AG04450 (cell line): Measurements from ENCODE around the gene LNP1. TPM values are rescaled to one million over a fixed set of nuclear protein-coding genes. Genes with fewer than 3 reads are reported as not detected.

Source experiments
- CTCF ChIA-PET: fragments of 300-600, 350-600 bp; formaldehyde crosslinking; extraction: SDS; loops from one replicate; lab custom pipeline; 2022; ENCODE audit warnings: antibody characterized with exemption, inconsistent platforms; lab: Charles Lee
- POLR2A ChIA-PET: fragments of 350-600 bp; formaldehyde crosslinking; extraction: SDS; loops from one replicate; lab custom pipeline; 2021; ENCODE audit warnings: antibody characterized with exemption, inconsistent platforms; lab: Yijun Ruan, JAX
- DNase-seq: peaks from one replicate; pipeline ENCODE4 v3.0.0-alpha.2; 2011; ENCODE audit warnings: low read depth, low spot score
- H3K27ac ChIP-seq: one replicate; pipeline ENCODE4 v1.5.1; 2012; ENCODE audit warnings: low read depth, low read length, control low read depth
- H3K27me3 ChIP-seq: one replicate; pipeline ENCODE4 v1.6.0; 2012; ENCODE audit warnings: low read length; ENCODE audit not compliant: control insufficient read depth, insufficient read depth
- H3K4me3 ChIP-seq: 2 replicates; pipeline ENCODE4 v1.5.1; 2011; ENCODE audit warnings: mild to moderate bottlenecking, low read depth, low read length, control low read depth
- H3K9me3 ChIP-seq: 2 replicates; pipeline ENCODE4 v1.5.1; 2012; ENCODE audit warnings: low read length; ENCODE audit not compliant: control insufficient read depth, insufficient read depth
- polyA plus RNA-seq: library from polyadenylated mRNA; depleted of rRNA; stranded (reverse); fragments of >200 nt; gene quantifications from 2 replicates; pipeline ENCODE4 v1.2.3, GENCODE V29; 2011
- TF ChIP-seq, protein P1 (sequence below): IDR thresholded peaks from 2 replicates; pipeline ENCODE4 v1.5.1; 2011; ENCODE audit warnings: low read depth, low read length, control low read depth, inconsistent platforms

Gene LNP1
- polyA plus RNA-seq, 1 experiment = 3.3 TPM

DNA sequence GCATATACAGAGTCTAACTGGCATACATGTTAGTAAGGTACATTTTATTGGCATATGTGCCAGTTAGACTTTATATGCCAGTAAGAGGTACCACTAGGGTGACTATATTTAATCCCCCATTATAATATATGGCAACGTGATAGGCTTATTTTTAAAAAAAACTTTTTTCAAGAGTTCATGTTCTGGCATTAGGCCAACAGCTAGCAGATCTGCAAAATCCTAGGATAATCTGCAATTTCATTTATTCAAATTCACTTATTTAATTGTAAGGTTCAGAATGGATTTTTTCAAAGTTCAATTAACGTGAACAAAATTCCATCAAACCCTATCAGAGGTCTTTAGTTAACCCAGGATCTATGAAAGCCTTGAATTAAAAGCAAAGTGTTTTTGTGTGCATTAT, 34.9 kb upstream of the LNP1 start:
- H3K27ac ChIP-seq = no peak overlapping the region
- no peak overlapping the region for H3K4me3 ChIP-seq
- no peaks in the 10 kb centered on the region for H3K27me3 ChIP-seq
- CTCF ChIA-PET = interaction anchor here (1.2 kb wide), 1 partner anchor 97 kb away, joined by 3 read pairs; no protein-coding TSS in a partner anchor
- TF ChIP-seq, protein P1, sequence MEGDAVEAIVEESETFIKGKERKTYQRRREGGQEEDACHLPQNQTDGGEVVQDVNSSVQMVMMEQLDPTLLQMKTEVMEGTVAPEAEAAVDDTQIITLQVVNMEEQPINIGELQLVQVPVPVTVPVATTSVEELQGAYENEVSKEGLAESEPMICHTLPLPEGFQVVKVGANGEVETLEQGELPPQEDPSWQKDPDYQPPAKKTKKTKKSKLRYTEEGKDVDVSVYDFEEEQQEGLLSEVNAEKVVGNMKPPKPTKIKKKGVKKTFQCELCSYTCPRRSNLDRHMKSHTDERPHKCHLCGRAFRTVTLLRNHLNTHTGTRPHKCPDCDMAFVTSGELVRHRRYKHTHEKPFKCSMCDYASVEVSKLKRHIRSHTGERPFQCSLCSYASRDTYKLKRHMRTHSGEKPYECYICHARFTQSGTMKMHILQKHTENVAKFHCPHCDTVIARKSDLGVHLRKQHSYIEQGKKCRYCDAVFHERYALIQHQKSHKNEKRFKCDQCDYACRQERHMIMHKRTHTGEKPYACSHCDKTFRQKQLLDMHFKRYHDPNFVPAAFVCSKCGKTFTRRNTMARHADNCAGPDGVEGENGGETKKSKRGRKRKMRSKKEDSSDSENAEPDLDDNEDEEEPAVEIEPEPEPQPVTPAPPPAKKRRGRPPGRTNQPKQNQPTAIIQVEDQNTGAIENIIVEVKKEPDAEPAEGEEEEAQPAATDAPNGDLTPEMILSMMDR = no peak
- H3K9me3 ChIP-seq = no peaks in the 10 kb centered on the region
- POLR2A ChIA-PET = no interaction called here
- no peak for DNase-seq

- H3K4me3 ChIP-seq = no peak overlapping the region
- ChIA-PET CTCF (no interaction called here), POLR2A (interaction anchor here (0.7 kb wide), 1 partner anchor 33 kb away, joined by 3 read pairs; the partner anchor contains the start of gene LNP1)
- no peak overlapping the region for H3K27ac ChIP-seq
- no peaks in the 10 kb centered on the region for H3K27me3 ChIP-seq
- TF ChIP-seq, protein P1 = no peak
- DNase-seq = no peak
- no peaks in the 10 kb centered on the region for H3K9me3 ChIP-seq
Observed at GRCh38 chr3:100368441-100368840, 32.9 kb upstream of the LNP1 start.

DNA sequence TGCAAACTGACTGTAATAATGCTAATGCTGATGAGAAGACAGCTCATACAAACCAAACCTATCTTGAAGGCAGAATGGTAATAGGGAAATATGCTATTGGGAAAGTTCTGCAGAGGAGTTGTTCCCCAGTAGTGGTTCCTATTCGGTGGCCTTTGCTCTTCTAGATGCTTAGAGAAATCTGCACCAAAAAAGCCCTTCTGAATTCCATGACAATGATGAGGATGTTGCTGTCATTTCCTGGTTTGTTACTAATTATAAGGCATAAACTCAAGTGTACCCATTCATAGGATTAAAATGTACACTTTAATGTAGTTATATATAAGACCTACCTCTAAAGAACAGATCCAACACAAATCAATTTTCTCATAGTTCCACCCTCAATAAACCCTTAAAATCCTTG, 30.6 kb upstream of the LNP1 start:
- H3K27ac ChIP-seq = no peak overlapping the region
- H3K27me3 ChIP-seq = no peaks in the 10 kb centered on the region
- CTCF ChIA-PET = no interaction called here
- POLR2A ChIA-PET = no interaction called here
- TF ChIP-seq, protein P1 = no peak
- H3K9me3 ChIP-seq = no peaks in the 10 kb centered on the region
- no peak overlapping the region for H3K4me3 ChIP-seq
- no peak for DNase-seq

- no peak overlapping the region for H3K4me3 ChIP-seq
- H3K9me3 ChIP-seq = no peaks in the 10 kb centered on the region
- TF ChIP-seq, protein P1 = no peak
- ChIA-PET POLR2A (interaction anchor here (1.4 kb wide), 1 partner anchor 27 kb away, joined by 4 read pairs; the partner anchor contains the start of genes LNP1 and TOMM70), CTCF (interaction anchor here (1.1 kb wide), 1 partner anchor 9 kb away, joined by 4 read pairs; no protein-coding TSS in a partner anchor)
- H3K27ac ChIP-seq = no peak overlapping the region
- no peak for DNase-seq
- no peaks in the 10 kb centered on the region for H3K27me3 ChIP-seq
Observed at GRCh38 chr3:100374521-100374920, 26.8 kb upstream of the LNP1 start.

DNA sequence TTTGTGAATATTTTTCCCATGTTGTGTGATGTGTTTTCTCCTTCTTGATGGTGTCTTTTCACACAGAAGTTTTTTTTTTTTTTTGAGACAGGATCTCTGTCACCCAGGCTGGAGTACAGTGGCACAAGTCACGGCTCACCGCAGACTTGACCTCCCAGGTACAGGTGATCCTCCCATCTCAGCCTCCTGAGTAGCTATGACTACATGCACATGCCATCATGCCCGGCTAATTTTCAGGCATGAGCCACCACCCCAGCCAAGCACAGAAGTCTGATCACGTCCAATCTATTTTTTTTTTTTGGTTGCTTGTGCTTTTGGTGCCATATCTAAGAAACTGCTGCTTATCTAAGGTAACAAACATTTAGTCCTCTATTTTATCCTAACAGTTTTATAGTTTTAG, 25.0 kb upstream of the LNP1 start:
- TF ChIP-seq, protein P1 = no peak
- no peak for DNase-seq
- no peak overlapping the region for H3K4me3 ChIP-seq
- H3K9me3 ChIP-seq = no peaks in the 10 kb centered on the region
- POLR2A ChIA-PET = interaction anchor here (0.6 to 1.0 kb wide), 3 partner anchors 25 to 116 kb away, joined by 3 to 6 read pairs (median 4); partner anchors contain the start of genes LNP1, NIT2, TMEM45A and TOMM70
- H3K27ac ChIP-seq = no peak overlapping the region
- H3K27me3 ChIP-seq = no peaks in the 10 kb centered on the region
- CTCF ChIA-PET = interaction anchor here (0.7 kb wide), 1 partner anchor 545 kb away, joined by 4 read pairs; no protein-coding TSS in a partner anchor
